ENCODE results near the gene SRP72.
"Not testable (repeated sequence)": the region's sequence is repeated elsewhere in the genome, so short reads cannot be mapped to it uniquely, and the experiment has no call there.

Gene SRP72

GRCh38 chr4:56467284-56468096 lies at the start of gene SRP72:
SRP72 (plus strand) TSS chr4:56467617; CDS start chr4:56467636, 19 bp downstream.
- peak; percentile 69 to 82 for DNase-seq (ENCODE audit: low read depth in 1 of 2, low spot score in 1 of 2)

- DNase-seq (ENCODE audit: low read depth in 1 of 2, low spot score in 1 of 2): no peak
These were observed 43.2 kb upstream of the SRP72 start for GRCh38 chr4:56424176-56424575.

DNA sequence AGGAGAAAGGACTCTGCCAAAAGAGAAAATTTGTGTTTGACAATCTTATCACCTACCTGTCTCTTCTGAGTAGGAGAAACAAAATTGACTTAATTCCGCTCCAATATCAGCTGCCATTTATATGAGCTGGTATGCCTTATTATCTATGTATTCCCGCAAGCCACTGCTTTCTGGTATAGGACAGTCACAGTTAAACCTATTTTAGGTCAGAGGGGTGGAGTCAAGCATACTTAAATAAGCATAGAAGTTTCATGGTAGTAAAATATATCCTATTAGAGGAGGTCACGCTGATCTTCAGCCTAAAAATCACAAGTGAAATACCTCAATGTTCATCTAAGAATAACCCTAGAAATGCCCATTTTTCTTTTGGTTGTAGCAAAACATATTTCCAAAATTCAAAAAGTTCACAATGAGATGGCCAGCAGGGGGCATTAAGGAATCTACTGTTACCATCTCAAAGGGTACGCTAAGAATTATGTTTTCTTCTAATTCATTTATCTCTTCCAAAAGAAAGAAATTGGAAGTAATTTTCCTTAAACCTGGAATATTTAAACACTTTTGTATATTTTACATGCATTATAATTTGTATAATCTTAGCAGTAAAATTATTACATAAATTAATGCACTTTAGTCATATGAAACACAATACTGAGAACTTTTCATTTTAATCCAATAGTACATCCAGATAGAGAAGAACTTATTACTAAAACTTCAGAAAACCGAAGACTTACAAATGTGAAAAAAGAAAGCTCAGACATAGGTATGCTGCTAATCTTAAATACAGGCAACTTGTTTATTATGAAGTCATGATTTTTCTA lies 42.5 kb upstream of the SRP72 start:
- no peak for DNase-seq (ENCODE audit: low read depth in 1 of 2, low spot score in 1 of 2)

- no peak for DNase-seq (ENCODE audit: low read depth in 1 of 2, low spot score in 1 of 2)
These were observed 41.9 kb upstream of the SRP72 start for GRCh38 chr4:56425518-56425917.

GRCh38 chr4:56426273-56426672 lies 41.1 kb upstream of the SRP72 start:
- no peak for DNase-seq (ENCODE audit: low read depth in 1 of 2, low spot score in 1 of 2)

- DNase-seq (ENCODE audit: low read depth in 1 of 2, low spot score in 1 of 2): no peak
These were observed 40.2 kb upstream of the SRP72 start for GRCh38 chr4:56427179-56427578.

GRCh38 chr4:56430203-56430602 lies 37.2 kb upstream of the SRP72 start:
- DNase-seq (ENCODE audit: low read depth in 1 of 2, low spot score in 1 of 2): no peak

GRCh38 chr4:56433280-56433679 lies 34.1 kb upstream of the SRP72 start:
- no peak for DNase-seq (ENCODE audit: low read depth in 1 of 2, low spot score in 1 of 2)

- DNase-seq (ENCODE audit: low read depth in 1 of 2, low spot score in 1 of 2): peak in 1 of 2 donors; percentile 25
These were observed 32.7 kb upstream of the SRP72 start for GRCh38 chr4:56434599-56435139.

DNA sequence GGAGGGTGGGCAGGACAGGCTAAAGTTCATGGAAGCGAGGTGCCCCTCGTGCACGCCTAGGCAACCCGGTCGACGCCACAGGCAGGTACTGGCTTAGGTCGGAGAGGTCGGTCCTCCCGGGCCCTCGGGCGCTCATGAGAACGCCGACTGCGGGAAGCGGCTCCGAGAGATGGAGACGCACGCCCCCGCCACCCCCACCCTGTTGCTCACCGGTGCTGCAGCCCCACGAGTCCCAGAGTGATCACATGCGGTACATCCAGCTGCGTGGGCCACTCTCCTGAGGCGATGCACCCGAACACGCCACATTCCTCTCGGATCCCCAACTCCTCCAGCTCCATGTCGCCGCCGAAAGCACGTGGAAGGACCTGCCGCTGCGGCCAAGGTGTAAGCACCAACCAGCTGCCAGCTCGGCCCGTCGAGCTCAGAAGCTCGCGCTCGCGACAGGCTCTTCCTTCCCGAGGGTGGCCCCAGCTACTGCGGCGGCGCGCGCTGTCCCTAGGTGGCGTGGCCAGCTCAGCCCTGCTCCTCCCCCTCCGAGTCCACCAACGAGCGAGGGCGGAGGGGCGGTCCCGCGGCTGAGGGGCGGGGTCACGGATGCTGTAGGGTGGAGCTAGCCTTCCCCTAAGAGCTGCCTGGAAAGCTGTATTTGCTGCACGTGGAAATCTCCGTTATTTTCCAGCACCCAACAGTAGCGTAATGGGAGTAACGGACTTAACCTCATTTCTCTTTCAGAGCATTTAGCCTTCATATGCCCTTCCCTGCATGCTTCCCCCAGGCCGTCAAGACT lies 32.1 kb upstream of the SRP72 start, which contains the start of gene PPAT:
Gene PPAT (minus strand): TSS at position 476 of the 787 bp plus-strand sequence. CDS start 138 bp downstream, at position 338.
- DNase-seq (ENCODE audit: low read depth in 1 of 2, low spot score in 1 of 2): peak; percentile 97

GRCh38 chr4:56438766-56439165 lies 28.7 kb upstream of the SRP72 start:
- DNase-seq (ENCODE audit: low read depth in 1 of 2, low spot score in 1 of 2): no peak

DNA sequence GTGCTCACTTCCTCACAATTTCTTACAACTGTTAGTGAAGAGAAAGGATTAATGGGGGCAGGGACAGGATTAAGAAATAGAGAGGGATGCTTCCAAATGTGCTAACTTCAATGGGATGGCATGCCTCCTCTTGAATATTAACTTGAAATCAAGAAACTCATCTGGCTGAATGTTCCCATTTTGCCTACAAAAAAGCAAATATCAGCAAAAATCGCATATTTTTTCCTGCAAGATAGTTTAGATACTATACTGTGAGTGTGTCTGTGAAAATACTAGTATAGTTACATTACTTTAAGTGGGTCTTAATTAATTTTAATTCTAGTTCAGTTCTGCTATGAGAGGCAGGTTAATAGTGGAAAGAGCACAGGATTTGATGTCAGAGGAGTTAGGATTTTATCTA lies 26.4 kb upstream of the SRP72 start:
- no peak for DNase-seq (ENCODE audit: low read depth in 1 of 2, low spot score in 1 of 2)

- no peak for DNase-seq (ENCODE audit: low read depth in 1 of 2, low spot score in 1 of 2)
These were observed 22.7 kb upstream of the SRP72 start for GRCh38 chr4:56444719-56445118.

DNA sequence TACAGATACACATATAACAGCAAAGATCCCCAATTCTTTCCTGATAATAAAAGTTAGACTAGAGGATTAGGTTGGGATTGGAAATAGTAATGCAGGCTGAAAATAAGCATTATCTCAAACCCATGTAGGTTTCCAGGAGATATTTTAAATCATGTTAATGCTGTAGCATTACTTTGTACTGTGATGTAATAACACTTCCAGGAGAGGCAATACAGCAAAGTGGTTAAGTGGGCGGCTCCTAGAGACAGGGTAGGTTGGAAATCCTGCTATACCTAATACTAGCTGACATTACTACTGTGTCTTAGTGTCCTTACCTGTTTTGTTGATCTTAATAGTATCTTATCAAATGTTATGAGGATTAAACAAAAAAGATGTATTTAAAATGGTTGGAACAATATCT lies 21.7 kb upstream of the SRP72 start:
- no peak for DNase-seq (ENCODE audit: low read depth in 1 of 2, low spot score in 1 of 2)

- no peak for DNase-seq (ENCODE audit: low read depth in 1 of 2, low spot score in 1 of 2)
These were observed 19.1 kb upstream of the SRP72 start for GRCh38 chr4:56448301-56448700.

DNA sequence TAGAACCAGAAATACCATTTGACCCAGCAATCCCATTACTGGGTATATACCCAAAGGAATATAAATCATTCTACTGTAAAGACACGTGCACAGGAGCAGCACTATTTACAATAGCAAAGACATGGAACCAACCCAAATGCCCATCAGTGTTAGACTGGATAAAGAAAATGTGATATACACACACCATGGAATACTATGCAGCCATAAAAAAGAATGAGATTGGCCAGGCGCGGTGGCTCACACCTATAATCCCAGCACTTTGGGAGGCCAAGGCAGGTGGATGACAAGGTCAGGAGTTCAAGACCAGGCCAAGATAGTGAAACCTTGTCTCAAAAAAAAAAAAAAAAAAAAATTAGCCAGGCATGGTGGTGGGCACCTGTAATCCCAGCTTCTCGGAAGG lies 17.9 kb upstream of the SRP72 start:
- DNase-seq (ENCODE audit: low read depth in 1 of 2, low spot score in 1 of 2): not testable (repeated sequence)

DNA sequence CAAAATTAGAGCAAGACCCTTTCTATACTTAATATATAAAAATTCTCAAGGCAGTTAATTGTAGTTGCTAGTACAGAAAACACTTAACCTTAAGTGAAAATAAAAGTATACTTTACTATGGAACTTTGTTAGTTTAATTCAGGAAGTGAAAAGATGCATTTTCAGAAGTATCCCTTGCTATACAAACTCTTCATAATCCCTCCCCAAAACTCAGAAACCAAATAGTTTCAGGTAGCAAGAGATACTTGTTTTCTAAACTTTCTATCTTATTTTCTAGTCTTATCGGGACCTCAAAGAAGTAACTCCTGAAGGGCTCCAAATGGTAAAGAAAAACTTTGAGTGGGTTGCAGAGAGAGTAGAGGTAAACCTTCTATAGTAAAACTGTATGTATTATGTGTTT lies 17.1 kb upstream of the SRP72 start:
- no peak for DNase-seq (ENCODE audit: low read depth in 1 of 2, low spot score in 1 of 2)

DNA sequence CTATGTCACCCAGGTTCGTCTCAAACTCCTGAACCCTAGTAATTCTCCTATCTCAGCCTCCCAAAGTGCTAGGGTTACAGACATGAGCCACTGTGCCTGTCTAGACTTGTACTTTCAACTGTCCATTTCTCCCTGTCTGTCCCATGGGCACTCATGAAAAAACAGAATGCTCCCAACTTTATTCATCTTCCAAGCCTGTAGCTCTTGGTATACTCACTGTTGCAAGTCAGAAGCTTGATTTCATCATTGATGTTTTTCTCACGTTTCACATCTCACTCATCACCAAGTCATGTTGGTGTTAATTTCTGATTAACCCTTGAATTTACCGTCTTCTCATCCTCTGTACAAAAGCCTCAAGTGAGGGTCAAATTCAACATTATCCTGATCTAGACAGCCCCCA lies 7.3 kb upstream of the SRP72 start:
- no peak for DNase-seq (ENCODE audit: low read depth in 1 of 2, low spot score in 1 of 2)

- no peak for DNase-seq (ENCODE audit: low read depth in 1 of 2, low spot score in 1 of 2)
These were observed 5.3 kb upstream of the SRP72 start for GRCh38 chr4:56462157-56462556.

DNA sequence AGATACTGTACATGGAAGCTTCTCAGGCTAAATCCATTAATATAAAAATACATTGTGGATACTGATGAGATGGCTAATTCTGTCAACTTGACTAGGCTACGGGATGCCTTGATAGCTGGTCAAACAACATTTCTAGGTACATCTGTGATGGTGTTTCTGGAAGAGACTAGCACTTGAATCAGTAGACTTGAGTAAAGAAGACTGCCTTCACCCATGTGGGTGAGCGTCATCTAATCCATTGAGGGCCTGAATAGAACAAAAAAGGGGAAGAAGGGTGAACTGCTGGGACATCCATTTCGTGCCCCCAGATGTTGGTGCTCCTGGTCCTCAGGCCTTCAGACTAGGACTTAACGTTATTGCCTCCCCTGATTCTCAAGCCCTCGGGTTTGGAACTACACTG lies 3.7 kb upstream of the SRP72 start:
- DNase-seq (ENCODE audit: low read depth in 1 of 2, low spot score in 1 of 2): no peak

GRCh38 chr4:56464581-56464980 lies 2.8 kb upstream of the SRP72 start:
- no peak for DNase-seq (ENCODE audit: low read depth in 1 of 2, low spot score in 1 of 2)
